Erythroblast (primary cell): Measurements from ENCODE around the gene TRMU.

Experiments used
- GATA1 ChIP-seq: IDR thresholded peaks from 2 replicates; pipeline ENCODE4 v1.6.1; 2011; ENCODE audit warnings: low read depth, mild to moderate bottlenecking, control low read depth, low read length, moderate library complexity
- POLR2A ChIP-seq: IDR thresholded peaks from 2 replicates; pipeline ENCODE4 v1.6.1; 2011; ENCODE audit warnings: mild to moderate bottlenecking, low read length

DNA sequence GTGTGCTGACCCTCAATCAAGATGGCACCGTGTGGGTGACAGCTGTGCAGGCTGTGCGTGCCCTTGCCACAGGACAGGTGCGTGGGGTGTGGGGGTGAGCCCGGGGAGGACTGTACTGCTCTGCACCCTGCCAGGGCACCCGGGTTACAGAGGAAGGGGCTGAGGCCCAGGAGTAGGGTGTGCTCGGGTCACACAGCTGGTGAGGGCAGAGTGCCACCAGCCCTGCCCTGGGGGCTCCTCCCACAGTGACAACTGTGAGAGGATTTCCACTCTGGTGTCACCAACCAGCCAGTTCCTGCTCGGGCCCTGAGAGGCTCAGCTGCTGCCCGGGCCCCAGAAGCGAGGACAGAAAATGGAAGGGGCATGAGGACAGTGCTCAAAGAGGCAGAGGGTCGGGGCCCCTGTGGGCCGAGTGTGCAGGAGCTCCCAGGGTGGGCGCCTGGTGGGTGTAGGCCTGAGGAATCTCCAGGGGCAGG is 20.5 kb downstream of the TRMU start:
- TF ChIP-seq POLR2A (no peak), GATA1 (no peak)
